Loucy (cell line): ENCODE measurements around the gene FN3KRP.

Experiments used
- H2AFZ ChIP-seq: fragments of 200-600 bp; sonication (generic); 2 replicates; pipeline ENCODE4 v1.6.0; 2016; ENCODE audit warnings: antibody characterized with exemption, mild to moderate bottlenecking, low read length, moderate library complexity
- H3F3A ChIP-seq: fragments of 200-600 bp; 2 replicates; pipeline ENCODE4 v1.6.0; 2016; ENCODE audit warnings: antibody characterized with exemption, low read depth, mild to moderate bottlenecking
- H3K27me3 ChIP-seq: fragments of 200-600 bp; sonication (generic); 2 replicates; pipeline ENCODE4 v1.6.1; 2014; ENCODE audit warnings: low read length, mild to moderate bottlenecking; ENCODE audit not compliant: insufficient read depth, poor library complexity, severe bottlenecking
- H3K36me3 ChIP-seq: fragments of 200-600 bp; sonication (generic); 2 replicates; pipeline ENCODE4 v1.6.1; 2016; ENCODE audit warnings: low read length; ENCODE audit not compliant: insufficient read depth
- H3K4me1 ChIP-seq: fragments of 200-600 bp; sonication (generic); 2 replicates; pipeline ENCODE4 v1.5.1; 2014; ENCODE audit warnings: low read length, mild to moderate bottlenecking; ENCODE audit not compliant: insufficient read depth, poor library complexity, severe bottlenecking
- H3K4me2 ChIP-seq: fragments of 200-600 bp; sonication (generic); 2 replicates; pipeline ENCODE4 v1.6.0; 2014; ENCODE audit warnings: antibody characterized with exemption, low read length, low read depth, mild to moderate bottlenecking; ENCODE audit not compliant: poor library complexity, severe bottlenecking
- H3K4me3 ChIP-seq: fragments of 200-600 bp; sonication (generic); 2 replicates; pipeline ENCODE4 v1.5.1; 2014; ENCODE audit warnings: low read length, mild to moderate bottlenecking, mixed read lengths; ENCODE audit not compliant: poor library complexity, severe bottlenecking
- H3K79me2 ChIP-seq: fragments of 200-600 bp; sonication (generic); 2 replicates; pipeline ENCODE4 v1.6.1; 2014; ENCODE audit warnings: low read length; ENCODE audit not compliant: insufficient read depth
- H3K9ac ChIP-seq: fragments of 200-600 bp; sonication (generic); 2 replicates; pipeline ENCODE4 v1.6.0; 2014; ENCODE audit warnings: mild to moderate bottlenecking, low read depth, low read length, moderate library complexity; ENCODE audit not compliant: poor library complexity, severe bottlenecking
- H3K9me2 ChIP-seq: fragments of 200-600 bp; sonication (generic); replicated peaks from 2 replicates; pipeline ENCODE4 v1.6.1; 2016; ENCODE audit warnings: low read depth, low read length, mixed read lengths
- H3K9me3 ChIP-seq: fragments of 200-600 bp; sonication (generic); 2 replicates; pipeline ENCODE4 v1.6.1; 2014; ENCODE audit warnings: mild to moderate bottlenecking, antibody characterized with exemption, low read length, low read depth; ENCODE audit not compliant: insufficient read depth
- H4K20me1 ChIP-seq: fragments of 200-600 bp; sonication (generic); 2 replicates; pipeline ENCODE4 v1.6.0; 2014; ENCODE audit warnings: antibody characterized with exemption, low read length, mild to moderate bottlenecking; ENCODE audit not compliant: insufficient read depth, poor library complexity, severe bottlenecking
- EZH2phosphoT487 ChIP-seq: fragments of 200-600 bp; IDR thresholded peaks from 2 replicates; pipeline ENCODE4 v1.6.1; 2018; ENCODE audit warnings: antibody characterized with exemption, mild to moderate bottlenecking, moderate library complexity, borderline replicate concordance
- TF ChIP-seq, protein P1 (sequence below): fragments of 200-600 bp; sonication (generic); conservative IDR thresholded peaks from 2 replicates; pipeline ENCODE4 v1.5.1; 2014; ENCODE audit warnings: mild to moderate bottlenecking, antibody characterized with exemption, low read length

FN3KRP gene

DNA sequence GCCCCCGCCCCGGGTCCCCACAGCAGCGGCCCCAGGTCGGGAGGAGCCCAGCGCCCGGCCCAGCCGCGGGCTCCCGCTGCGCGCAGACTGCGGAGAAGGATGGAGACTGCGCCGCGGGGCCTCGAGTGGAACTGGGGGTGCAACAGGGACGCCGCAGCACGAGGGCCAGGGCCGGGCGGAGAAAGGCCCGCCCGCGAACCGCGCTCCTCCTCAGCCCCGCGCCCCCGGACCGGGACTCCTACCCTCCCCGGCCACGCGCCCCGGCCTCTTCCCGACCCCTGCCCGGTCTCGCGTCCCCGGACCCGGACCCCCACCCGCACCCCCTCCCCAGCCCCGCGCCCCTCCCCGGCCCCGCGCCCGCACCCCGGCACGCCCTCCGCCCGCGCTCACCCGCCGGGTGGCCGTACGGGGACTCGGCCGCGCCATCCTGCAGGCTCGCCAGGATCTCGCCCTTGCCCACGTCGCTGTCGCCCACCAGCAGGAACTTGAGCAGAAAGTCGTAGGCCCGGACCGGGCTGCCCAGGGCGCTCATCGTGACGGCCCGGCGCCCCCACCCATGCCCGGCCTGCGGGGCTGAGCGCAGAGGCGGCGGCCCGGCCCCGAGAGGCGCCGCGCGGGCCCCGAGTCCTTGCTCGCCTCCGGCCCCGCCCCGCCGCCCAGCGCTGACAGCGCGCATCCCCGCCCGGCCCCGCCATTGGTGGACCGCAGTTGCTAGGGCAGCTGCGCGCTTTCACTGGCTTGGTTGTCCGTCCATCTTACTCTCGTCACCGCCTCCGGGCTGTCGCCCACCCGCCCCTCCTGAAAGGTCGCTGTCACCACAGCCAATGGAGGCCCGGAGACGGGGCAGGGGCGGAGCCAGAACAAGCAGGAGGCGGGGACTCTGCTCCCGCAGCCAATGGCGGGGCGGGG, 18.2 kb upstream of the FN3KRP start, which contains the start of gene RAB40B:
Gene RAB40B, minus strand, starts transcription at position 634 of the 909 bp plus-strand sequence. Its CDS starts 102 bp downstream, at position 532.
- no peaks in the 10 kb centered on the region for H3K9me2 ChIP-seq
- no peaks in the 10 kb centered on the region for H4K20me1 ChIP-seq
- peak within 1 kb of the TSS; percentile 86 for H2AFZ ChIP-seq
- H3F3A ChIP-seq: no peaks in the 10 kb centered on the region
- no peaks in the 10 kb centered on the region for H3K27me3 ChIP-seq
- no peak within 1 kb of the TSS for H3K9ac ChIP-seq
- peak within 1 kb of the TSS; percentile 73 for H3K4me3 ChIP-seq
- no peaks in the 10 kb centered on the region for H3K36me3 ChIP-seq
- peak within 1 kb of the TSS; percentile 62 for H3K4me2 ChIP-seq
- TF ChIP-seq, protein P1, sequence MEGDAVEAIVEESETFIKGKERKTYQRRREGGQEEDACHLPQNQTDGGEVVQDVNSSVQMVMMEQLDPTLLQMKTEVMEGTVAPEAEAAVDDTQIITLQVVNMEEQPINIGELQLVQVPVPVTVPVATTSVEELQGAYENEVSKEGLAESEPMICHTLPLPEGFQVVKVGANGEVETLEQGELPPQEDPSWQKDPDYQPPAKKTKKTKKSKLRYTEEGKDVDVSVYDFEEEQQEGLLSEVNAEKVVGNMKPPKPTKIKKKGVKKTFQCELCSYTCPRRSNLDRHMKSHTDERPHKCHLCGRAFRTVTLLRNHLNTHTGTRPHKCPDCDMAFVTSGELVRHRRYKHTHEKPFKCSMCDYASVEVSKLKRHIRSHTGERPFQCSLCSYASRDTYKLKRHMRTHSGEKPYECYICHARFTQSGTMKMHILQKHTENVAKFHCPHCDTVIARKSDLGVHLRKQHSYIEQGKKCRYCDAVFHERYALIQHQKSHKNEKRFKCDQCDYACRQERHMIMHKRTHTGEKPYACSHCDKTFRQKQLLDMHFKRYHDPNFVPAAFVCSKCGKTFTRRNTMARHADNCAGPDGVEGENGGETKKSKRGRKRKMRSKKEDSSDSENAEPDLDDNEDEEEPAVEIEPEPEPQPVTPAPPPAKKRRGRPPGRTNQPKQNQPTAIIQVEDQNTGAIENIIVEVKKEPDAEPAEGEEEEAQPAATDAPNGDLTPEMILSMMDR: no peak
- no peak for TF ChIP-seq EZH2phosphoT487
- no peaks in the 10 kb centered on the region; the same call in 1 of the 2 replicates for H3K9me3 ChIP-seq
- H3K79me2 ChIP-seq: no peaks in the 10 kb centered on the region
- no peaks in the 10 kb centered on the region for H3K4me1 ChIP-seq

DNA sequence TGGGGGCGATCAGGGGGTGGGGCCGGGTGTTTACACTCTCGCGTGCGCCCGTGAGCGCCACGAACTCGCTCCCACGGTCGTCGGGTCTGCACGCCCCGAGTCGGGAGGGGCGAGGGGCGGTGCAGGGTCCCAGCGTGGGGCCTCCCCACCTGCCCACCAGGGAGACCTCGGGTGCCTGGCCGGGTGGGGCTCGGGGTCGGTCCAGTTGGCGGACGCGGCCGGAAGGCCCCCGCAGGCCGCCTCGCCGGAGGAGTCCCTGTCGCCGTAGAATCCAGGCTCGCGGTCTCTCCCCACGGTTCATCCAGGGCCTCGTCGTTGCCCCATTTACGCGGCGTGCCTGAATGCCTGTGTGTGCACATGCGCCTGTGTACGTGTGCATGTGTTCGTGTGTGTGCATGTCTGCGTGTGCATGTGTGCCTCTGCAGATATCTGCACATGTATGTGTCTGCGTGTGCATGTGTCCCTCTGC, 17.5 kb upstream of the FN3KRP start:
- no peaks in the 10 kb centered on the region for H3K4me1 ChIP-seq
- H3K4me2 ChIP-seq: peak overlapping the region; percentile 62
- TF ChIP-seq, protein P1: no peak
- TF ChIP-seq EZH2phosphoT487: no peak
- H2AFZ ChIP-seq: peak overlapping the region; percentile 86
- H3K9me3 ChIP-seq: no peaks in the 10 kb centered on the region; the same call in 1 of the 2 replicates
- H3K4me3 ChIP-seq: peak overlapping the region; percentile 67
- H4K20me1 ChIP-seq: no peaks in the 10 kb centered on the region
- H3K36me3 ChIP-seq: no peaks in the 10 kb centered on the region
- H3K79me2 ChIP-seq: no peaks in the 10 kb centered on the region
- no peak overlapping the region for H3K9ac ChIP-seq
- H3K27me3 ChIP-seq: no peaks in the 10 kb centered on the region
- H3K9me2 ChIP-seq: no peaks in the 10 kb centered on the region
- no peaks in the 10 kb centered on the region for H3F3A ChIP-seq

DNA sequence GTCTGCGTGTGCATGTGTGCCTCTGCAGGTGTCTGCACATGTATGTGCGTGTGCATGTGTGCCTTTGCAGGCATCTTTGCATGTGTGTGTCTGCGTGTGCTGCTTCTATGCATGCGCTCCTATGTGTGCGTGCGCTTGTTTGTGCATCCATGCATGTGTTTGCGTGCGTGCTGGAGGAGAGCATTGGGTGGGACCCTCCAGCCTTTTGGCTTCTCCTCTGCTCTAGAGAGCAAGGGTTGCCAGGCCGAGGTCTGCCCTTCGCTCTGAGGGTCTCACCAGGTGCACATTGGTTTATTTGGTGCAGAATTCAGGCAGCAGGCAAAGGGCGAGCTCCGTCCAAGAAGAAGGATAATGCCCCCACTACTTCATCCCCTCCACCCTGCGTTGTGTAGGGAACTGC, 17.0 kb upstream of the FN3KRP start:
- TF ChIP-seq EZH2phosphoT487: no peak
- TF ChIP-seq, protein P1: no peak
- Histone ChIP-seq H3K27me3 (no peaks in the 10 kb centered on the region), H3K9me3 (no peaks in the 10 kb centered on the region; the same call in 1 of the 2 replicates), H3K4me3 (peak overlapping the region; percentile 67), H3K9ac (no peak overlapping the region), H3K4me1 (no peaks in the 10 kb centered on the region), H3F3A (no peaks in the 10 kb centered on the region), H4K20me1 (no peaks in the 10 kb centered on the region), H2AFZ (no peak overlapping the region), H3K36me3 (no peaks in the 10 kb centered on the region), H3K4me2 (peak overlapping the region; percentile 62), H3K9me2 (no peaks in the 10 kb centered on the region), H3K79me2 (no peaks in the 10 kb centered on the region)
